Parathyroid adenoma (tissue), 2 donors: ENCODE results near the gene TTC8.

ENCODE experiments used
- H2AFZ ChIP-seq: fragments of 300-600 bp; sonication (generic); one replicate; pipeline ENCODE4 v1.7.0; 2017; ENCODE audit warnings: antibody characterized with exemption, mild to moderate bottlenecking
- H3K27ac ChIP-seq: fragments of 300-600 bp; sonication (generic); one replicate; pipeline ENCODE4 v1.7.0; 2017
- H3K27me3 ChIP-seq: fragments of 300-600 bp; sonication (generic); one replicate; pipeline ENCODE4 v1.7.0; 2017; ENCODE audit warnings: low read length; ENCODE audit not compliant: control insufficient read depth, insufficient read depth
- H3K36me3 ChIP-seq: fragments of 300-600 bp; sonication (generic); one replicate; pipeline ENCODE4 v1.7.0; 2017; ENCODE audit warnings: low read length; ENCODE audit not compliant: control insufficient read depth, insufficient read depth
- H3K4me1 ChIP-seq: fragments of 300-600 bp; sonication (generic); one replicate; pipeline ENCODE4 v1.7.0; 2017; ENCODE audit warnings: control low read depth
- H3K4me2 ChIP-seq: fragments of 300-600 bp; sonication (generic); one replicate; pipeline ENCODE4 v1.7.0; 2017; ENCODE audit warnings: low read length
- H3K4me3 ChIP-seq: fragments of 300-600 bp; sonication (generic); one replicate; pipeline ENCODE4 v1.7.0; 2017; ENCODE audit warnings: low read depth, low read length
- H3K79me2 ChIP-seq: fragments of 300-600 bp; sonication (generic); one replicate; pipeline ENCODE4 v1.7.0; 2017; ENCODE audit warnings: control low read depth
- H3K9ac ChIP-seq: fragments of 300-600 bp; sonication (generic); one replicate; pipeline ENCODE4 v1.7.0; 2017; ENCODE audit warnings: mild to moderate bottlenecking
- H3K9me3 ChIP-seq: fragments of 300-600 bp; sonication (generic); one replicate; pipeline ENCODE4 v1.7.0; 2017; ENCODE audit warnings: low read length; ENCODE audit not compliant: control insufficient read depth
- CTCF ChIP-seq: fragments of 300-600 bp; sonication (generic); IDR thresholded peaks from one replicate; pipeline ENCODE4 v1.7.0; 2017; ENCODE audit warnings: antibody characterized with exemption, mild to moderate bottlenecking
- donor health status: primary hyperparathyroidism.

TTC8 gene

GRCh38 chr14:88844980-88845491 lies 20.6 kb downstream of the TTC8 start:
- no peak overlapping the region for H2AFZ ChIP-seq
- no peaks in the 10 kb centered on the region for H3K79me2 ChIP-seq
- no peak overlapping the region for H3K4me3 ChIP-seq
- no peaks in the 10 kb centered on the region for H3K4me1 ChIP-seq
- no peak for TF ChIP-seq CTCF
- no peak overlapping the region for H3K4me2 ChIP-seq
- H3K27ac ChIP-seq, result no peak overlapping the region
- H3K9me3 ChIP-seq, result no peaks in the 10 kb centered on the region
- H3K27me3 ChIP-seq, result no peaks in the 10 kb centered on the region
- H3K36me3 ChIP-seq, result no peaks in the 10 kb centered on the region
- H3K9ac ChIP-seq, result no peak overlapping the region

- no peak overlapping the region for H3K27ac ChIP-seq
- no peaks in the 10 kb centered on the region for H3K4me1 ChIP-seq
- H2AFZ ChIP-seq, result no peak overlapping the region
- no peaks in the 10 kb centered on the region for H3K36me3 ChIP-seq
- no peaks in the 10 kb centered on the region for H3K9me3 ChIP-seq
- H3K27me3 ChIP-seq, result no peaks in the 10 kb centered on the region
- TF ChIP-seq CTCF, result no peak
- H3K4me3 ChIP-seq, result no peak overlapping the region
- H3K9ac ChIP-seq, result no peak overlapping the region
- H3K4me2 ChIP-seq, result no peak overlapping the region
- H3K79me2 ChIP-seq, result no peaks in the 10 kb centered on the region
Measured at GRCh38 chr14:88848571-88848970, 24.1 kb downstream of the TTC8 start.

GRCh38 chr14:88849716-88850115 lies 25.3 kb downstream of the TTC8 start:
- no peaks in the 10 kb centered on the region for H3K36me3 ChIP-seq
- no peak overlapping the region for H3K4me3 ChIP-seq
- no peaks in the 10 kb centered on the region for H3K4me1 ChIP-seq
- no peaks in the 10 kb centered on the region for H3K9me3 ChIP-seq
- no peak for TF ChIP-seq CTCF
- no peaks in the 10 kb centered on the region for H3K27me3 ChIP-seq
- no peak overlapping the region for H3K27ac ChIP-seq
- H3K79me2 ChIP-seq, result no peaks in the 10 kb centered on the region
- H2AFZ ChIP-seq, result no peak overlapping the region
- no peak overlapping the region for H3K4me2 ChIP-seq
- no peak overlapping the region for H3K9ac ChIP-seq

GRCh38 chr14:88851587-88851986 lies 27.1 kb downstream of the TTC8 start:
- no peaks in the 10 kb centered on the region for H3K36me3 ChIP-seq
- no peaks in the 10 kb centered on the region for H3K27me3 ChIP-seq
- H3K4me1 ChIP-seq, result no peaks in the 10 kb centered on the region
- H3K9me3 ChIP-seq, result no peaks in the 10 kb centered on the region
- no peak overlapping the region for H3K4me3 ChIP-seq
- no peak overlapping the region for H3K9ac ChIP-seq
- no peaks in the 10 kb centered on the region for H3K79me2 ChIP-seq
- TF ChIP-seq CTCF, result no peak
- H3K27ac ChIP-seq, result no peak overlapping the region
- no peak overlapping the region for H3K4me2 ChIP-seq
- H2AFZ ChIP-seq, result no peak overlapping the region

- Histone ChIP-seq H3K36me3 (no peaks in the 10 kb centered on the region), H3K4me3 (no peak overlapping the region), H3K27me3 (no peaks in the 10 kb centered on the region), H3K4me2 (no peak overlapping the region), H3K79me2 (no peaks in the 10 kb centered on the region), H3K9me3 (no peaks in the 10 kb centered on the region), H2AFZ (no peak overlapping the region), H3K27ac (no peak overlapping the region), H3K4me1 (no peaks in the 10 kb centered on the region), H3K9ac (no peak overlapping the region)
- TF ChIP-seq CTCF, result no peak
Measured at GRCh38 chr14:88852632-88853031, 28.2 kb downstream of the TTC8 start.
